GM23338 (cell line): ENCODE measurements around the gene PSMD11. TPM values are rescaled to one million over a fixed set of nuclear protein-coding genes. Genes with fewer than 3 reads are reported as not detected.
A peak's percentile ranks its signal among the peaks of the same experiment; 100 is the strongest.

Source experiments
- ATAC-seq: fragments of 200-7000 bp; cut with Tn5 transposase; 3 replicates; pipeline ENCODE4 v1.9.1; 2020
- DNase-seq: peaks from one replicate; pipeline ENCODE4 v3.0.0-alpha.2; 2015; ENCODE audit warnings: low spot score
- H2AFZ ChIP-seq: fragments of 200-600 bp; sonication (generic); 2 replicates; pipeline ENCODE4 v1.8.0; 2016; ENCODE audit warnings: antibody characterized with exemption, mild to moderate bottlenecking, moderate library complexity
- H3F3A ChIP-seq: fragments of 200-600 bp; sonication (generic); replicated peaks from 2 replicates; pipeline ENCODE4 v1.8.0; 2017; ENCODE audit warnings: antibody characterized with exemption, mixed run types, low read depth
- H3K27ac ChIP-seq: fragments of 200-600 bp; sonication (generic); 2 replicates; pipeline ENCODE4 v1.6.1; 2016; ENCODE audit warnings: low read depth
- H3K27me3 ChIP-seq: fragments of 200-600 bp; sonication (generic); 2 replicates; pipeline ENCODE4 v1.8.0; 2016; ENCODE audit warnings: mild to moderate bottlenecking, mixed run types, moderate library complexity; ENCODE audit not compliant: insufficient read depth
- H3K36me3 ChIP-seq: fragments of 200-600 bp; sonication (generic); 2 replicates; pipeline ENCODE4 v1.8.0; 2016; ENCODE audit warnings: mild to moderate bottlenecking; ENCODE audit not compliant: insufficient read depth
- H3K4me1 ChIP-seq: fragments of 200-600 bp; sonication (generic); 2 replicates; pipeline ENCODE4 v1.8.0; 2016; ENCODE audit warnings: mild to moderate bottlenecking, moderate library complexity; ENCODE audit not compliant: insufficient read depth
- H3K4me2 ChIP-seq: fragments of 200-600 bp; sonication (generic); 2 replicates; pipeline ENCODE4 v1.7.1; 2017; ENCODE audit warnings: mixed run types
- H3K4me3 ChIP-seq: fragments of 200-600 bp; sonication (generic); 2 replicates; pipeline ENCODE4 v1.6.1; 2016; ENCODE audit warnings: mixed run types
- H3K79me2 ChIP-seq: fragments of 200-600 bp; sonication (generic); replicated peaks from 2 replicates; pipeline ENCODE4 v1.8.0; 2017; ENCODE audit warnings: mild to moderate bottlenecking; ENCODE audit not compliant: insufficient read depth
- H3K9me2 ChIP-seq: fragments of 200-600 bp; sonication (generic); 2 replicates; pipeline ENCODE4 v1.8.0; 2017; ENCODE audit not compliant: insufficient read depth
- H4K20me1 ChIP-seq: fragments of 200-600 bp; sonication (generic); replicated peaks from 2 replicates; pipeline ENCODE4 v1.8.0; 2017; ENCODE audit warnings: mild to moderate bottlenecking; ENCODE audit not compliant: insufficient read depth
- H3K27ac Mint-ChIP-seq: 2 replicates; pipeline ENCODE4 v1.8.0; 2020; ENCODE audit warnings: inconsistent platforms, mild to moderate bottlenecking, moderate library complexity, mixed read lengths
- H3K27me3 Mint-ChIP-seq: 3 replicates; pipeline ENCODE4 v1.8.0; 2022; ENCODE audit warnings: low read depth, mild to moderate bottlenecking, moderate library complexity, mixed read lengths, inconsistent platforms; ENCODE audit not compliant: insufficient read depth, poor library complexity
- H3K36me3 Mint-ChIP-seq: 3 replicates; pipeline ENCODE4 v1.8.0; 2021; ENCODE audit warnings: low read depth, mild to moderate bottlenecking, inconsistent platforms, moderate library complexity, mixed read lengths
- H3K4me1 Mint-ChIP-seq: 3 replicates; pipeline ENCODE4 v1.8.0; 2020; ENCODE audit warnings: mild to moderate bottlenecking, inconsistent platforms, mixed read lengths
- H3K4me3 Mint-ChIP-seq: 3 replicates; pipeline ENCODE4 v1.8.0; 2021; ENCODE audit warnings: moderate library complexity, mild to moderate bottlenecking, inconsistent platforms, mixed read lengths
- H3K9me3 Mint-ChIP-seq: 3 replicates; pipeline ENCODE4 v1.8.0; 2020; ENCODE audit warnings: moderate library complexity, mild to moderate bottlenecking, inconsistent platforms, mixed read lengths
- CREB1 ChIP-seq: fragments of 250-450 bp; sonication (Bioruptor Pico); IDR thresholded peaks from 2 replicates; pipeline ENCODE4 v1.5.0; 2020; ENCODE audit warnings: low read depth, mild to moderate bottlenecking, moderate library complexity
- EZH2phosphoT487 ChIP-seq: fragments of 200-600 bp; sonication (generic); IDR thresholded peaks from one replicate; pipeline ENCODE4 v1.8.1; 2018; ENCODE audit warnings: antibody characterized with exemption; ENCODE audit not compliant: unreplicated experiment
- JUNB ChIP-seq: IDR thresholded peaks from one replicate; pipeline ENCODE4 v1.6.1; 2016; ENCODE audit warnings: antibody characterized with exemption; ENCODE audit not compliant: unreplicated experiment
- STAT1 ChIP-seq: IDR thresholded peaks from one replicate; pipeline ENCODE4 v1.6.1; 2016; ENCODE audit warnings: antibody characterized with exemption; ENCODE audit not compliant: unreplicated experiment
- ZNF114 ChIP-seq: fragments of 250-450 bp; sonication (Bioruptor Pico); IDR thresholded peaks from 2 replicates; pipeline ENCODE4 v1.5.0; 2020; ENCODE audit warnings: mild to moderate bottlenecking, moderate library complexity
- ZNF331 ChIP-seq: fragments of 250-450 bp; sonication (Bioruptor Pico); IDR thresholded peaks from 2 replicates; pipeline ENCODE4 v1.5.0; 2020; ENCODE audit warnings: low read depth, mild to moderate bottlenecking, moderate library complexity
- polyA plus RNA-seq: library from polyadenylated mRNA; unstranded; fragments of >200 nt; fragmentation: Nextera tagmentation; extraction: Ambion mirVana; gene quantifications from 2 replicates; pipeline ENCODE4 v1.2.1, GENCODE V29; 2016
- total RNA-seq: library from RNA; depleted of rRNA; stranded (reverse); fragments of >200 nt; shearing (Covaris generic); gene quantifications from 2 replicates; pipeline ENCODE4 v1.2.3, GENCODE V29; 2014
- TF ChIP-seq, protein P1 (sequence below): IDR thresholded peaks from 2 replicates; pipeline ENCODE4 v1.6.1; 2016; ENCODE audit warnings: antibody characterized with exemption
- TF ChIP-seq, protein P2 (sequence below): fragments of 250-450 bp; sonication (Bioruptor Pico); IDR thresholded peaks from 2 replicates; pipeline ENCODE4 v1.5.0; 2020; ENCODE audit warnings: mild to moderate bottlenecking, moderate library complexity
- TF ChIP-seq, protein P3 (sequence below): IDR thresholded peaks from one replicate; pipeline ENCODE4 v1.6.1; 2018; ENCODE audit warnings: antibody characterized with exemption; ENCODE audit not compliant: unreplicated experiment

Gene PSMD11
- total and polyA plus RNA-seq, 2 experiments from 2014 or later: 180 to 360 TPM

DNA sequence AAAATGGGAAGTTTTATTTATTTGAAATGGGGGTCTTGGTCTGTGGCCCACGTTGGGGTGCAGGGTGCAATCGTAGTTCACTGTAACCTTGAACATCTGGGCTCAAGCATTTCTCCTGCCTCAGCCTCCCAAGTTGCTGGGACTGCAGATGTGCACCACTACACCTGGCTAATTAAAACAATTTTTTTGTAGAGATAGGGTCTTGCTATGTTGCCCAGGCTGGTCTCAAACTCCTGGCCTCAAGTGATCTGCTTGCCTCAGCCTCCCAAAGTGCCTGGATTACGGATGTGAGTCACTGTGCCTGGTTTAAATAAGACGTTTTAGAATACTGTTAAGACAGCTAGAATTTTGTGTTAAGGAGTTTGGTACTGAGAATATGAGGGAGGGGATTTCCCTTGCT lies 15.7 kb downstream of the PSMD11 start (continued):
- TF ChIP-seq, protein P1, sequence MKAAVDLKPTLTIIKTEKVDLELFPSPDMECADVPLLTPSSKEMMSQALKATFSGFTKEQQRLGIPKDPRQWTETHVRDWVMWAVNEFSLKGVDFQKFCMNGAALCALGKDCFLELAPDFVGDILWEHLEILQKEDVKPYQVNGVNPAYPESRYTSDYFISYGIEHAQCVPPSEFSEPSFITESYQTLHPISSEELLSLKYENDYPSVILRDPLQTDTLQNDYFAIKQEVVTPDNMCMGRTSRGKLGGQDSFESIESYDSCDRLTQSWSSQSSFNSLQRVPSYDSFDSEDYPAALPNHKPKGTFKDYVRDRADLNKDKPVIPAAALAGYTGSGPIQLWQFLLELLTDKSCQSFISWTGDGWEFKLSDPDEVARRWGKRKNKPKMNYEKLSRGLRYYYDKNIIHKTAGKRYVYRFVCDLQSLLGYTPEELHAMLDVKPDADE: no peak
- no peak for TF ChIP-seq ZNF114 (CRISPR knock-in tag)
- TF ChIP-seq, protein P2, sequence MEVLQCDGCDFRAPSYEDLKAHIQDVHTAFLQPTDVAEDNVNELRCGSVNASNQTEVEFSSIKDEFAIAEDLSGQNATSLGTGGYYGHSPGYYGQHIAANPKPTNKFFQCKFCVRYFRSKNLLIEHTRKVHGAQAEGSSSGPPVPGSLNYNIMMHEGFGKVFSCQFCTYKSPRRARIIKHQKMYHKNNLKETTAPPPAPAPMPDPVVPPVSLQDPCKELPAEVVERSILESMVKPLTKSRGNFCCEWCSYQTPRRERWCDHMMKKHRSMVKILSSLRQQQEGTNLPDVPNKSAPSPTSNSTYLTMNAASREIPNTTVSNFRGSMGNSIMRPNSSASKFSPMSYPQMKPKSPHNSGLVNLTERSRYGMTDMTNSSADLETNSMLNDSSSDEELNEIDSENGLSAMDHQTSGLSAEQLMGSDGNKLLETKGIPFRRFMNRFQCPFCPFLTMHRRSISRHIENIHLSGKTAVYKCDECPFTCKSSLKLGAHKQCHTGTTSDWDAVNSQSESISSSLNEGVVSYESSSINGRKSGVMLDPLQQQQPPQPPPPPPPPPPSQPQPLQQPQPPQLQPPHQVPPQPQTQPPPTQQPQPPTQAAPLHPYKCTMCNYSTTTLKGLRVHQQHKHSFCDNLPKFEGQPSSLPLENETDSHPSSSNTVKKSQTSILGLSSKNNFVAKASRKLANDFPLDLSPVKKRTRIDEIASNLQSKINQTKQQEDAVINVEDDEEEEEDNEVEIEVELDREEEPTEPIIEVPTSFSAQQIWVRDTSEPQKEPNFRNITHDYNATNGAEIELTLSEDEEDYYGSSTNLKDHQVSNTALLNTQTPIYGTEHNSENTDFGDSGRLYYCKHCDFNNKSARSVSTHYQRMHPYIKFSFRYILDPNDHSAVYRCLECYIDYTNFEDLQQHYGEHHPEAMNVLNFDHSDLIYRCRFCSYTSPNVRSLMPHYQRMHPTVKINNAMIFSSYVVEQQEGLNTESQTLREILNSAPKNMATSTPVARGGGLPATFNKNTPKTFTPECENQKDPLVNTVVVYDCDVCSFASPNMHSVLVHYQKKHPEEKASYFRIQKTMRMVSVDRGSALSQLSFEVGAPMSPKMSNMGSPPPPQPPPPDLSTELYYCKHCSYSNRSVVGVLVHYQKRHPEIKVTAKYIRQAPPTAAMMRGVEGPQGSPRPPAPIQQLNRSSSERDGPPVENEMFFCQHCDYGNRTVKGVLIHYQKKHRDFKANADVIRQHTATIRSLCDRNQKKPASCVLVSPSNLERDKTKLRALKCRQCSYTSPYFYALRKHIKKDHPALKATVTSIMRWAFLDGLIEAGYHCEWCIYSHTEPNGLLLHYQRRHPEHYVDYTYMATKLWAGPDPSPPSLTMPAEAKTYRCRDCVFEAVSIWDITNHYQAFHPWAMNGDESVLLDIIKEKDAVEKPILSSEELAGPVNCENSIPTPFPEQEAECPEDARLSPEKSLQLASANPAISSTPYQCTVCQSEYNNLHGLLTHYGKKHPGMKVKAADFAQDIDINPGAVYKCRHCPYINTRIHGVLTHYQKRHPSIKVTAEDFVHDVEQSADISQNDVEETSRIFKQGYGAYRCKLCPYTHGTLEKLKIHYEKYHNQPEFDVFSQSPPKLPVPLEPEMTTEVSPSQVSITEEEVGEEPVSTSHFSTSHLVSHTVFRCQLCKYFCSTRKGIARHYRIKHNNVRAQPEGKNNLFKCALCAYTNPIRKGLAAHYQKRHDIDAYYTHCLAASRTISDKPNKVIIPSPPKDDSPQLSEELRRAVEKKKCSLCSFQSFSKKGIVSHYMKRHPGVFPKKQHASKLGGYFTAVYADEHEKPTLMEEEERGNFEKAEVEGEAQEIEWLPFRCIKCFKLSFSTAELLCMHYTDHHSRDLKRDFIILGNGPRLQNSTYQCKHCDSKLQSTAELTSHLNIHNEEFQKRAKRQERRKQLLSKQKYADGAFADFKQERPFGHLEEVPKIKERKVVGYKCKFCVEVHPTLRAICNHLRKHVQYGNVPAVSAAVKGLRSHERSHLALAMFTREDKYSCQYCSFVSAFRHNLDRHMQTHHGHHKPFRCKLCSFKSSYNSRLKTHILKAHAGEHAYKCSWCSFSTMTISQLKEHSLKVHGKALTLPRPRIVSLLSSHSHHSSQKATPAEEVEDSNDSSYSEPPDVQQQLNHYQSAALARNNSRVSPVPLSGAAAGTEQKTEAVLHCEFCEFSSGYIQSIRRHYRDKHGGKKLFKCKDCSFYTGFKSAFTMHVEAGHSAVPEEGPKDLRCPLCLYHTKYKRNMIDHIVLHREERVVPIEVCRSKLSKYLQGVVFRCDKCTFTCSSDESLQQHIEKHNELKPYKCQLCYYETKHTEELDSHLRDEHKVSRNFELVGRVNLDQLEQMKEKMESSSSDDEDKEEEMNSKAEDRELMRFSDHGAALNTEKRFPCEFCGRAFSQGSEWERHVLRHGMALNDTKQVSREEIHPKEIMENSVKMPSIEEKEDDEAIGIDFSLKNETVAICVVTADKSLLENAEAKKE (CRISPR knock-in tag): no peak
- TF ChIP-seq STAT1: no peak
- TF ChIP-seq JUNB: no peak
- TF ChIP-seq ZNF331 (CRISPR knock-in tag): no peak

DNA sequence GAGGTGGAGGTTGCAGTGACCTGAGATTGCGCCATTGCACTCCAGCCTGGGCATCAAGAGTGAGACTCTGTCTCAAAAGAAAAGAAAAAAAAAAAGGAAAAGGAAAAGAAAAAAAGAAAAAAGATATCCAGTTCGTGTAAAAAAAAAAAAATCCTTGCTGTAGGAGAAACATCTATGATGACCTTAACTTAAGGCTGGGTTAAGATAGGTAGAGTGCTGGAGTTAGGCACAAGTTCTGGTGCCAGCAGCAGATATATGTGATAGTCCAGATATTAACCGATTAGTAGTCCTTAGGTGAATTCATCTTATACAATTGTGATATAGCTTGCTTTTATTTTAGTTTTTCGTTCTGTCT lies 17.2 kb downstream of the PSMD11 start:
- H4K20me1 ChIP-seq: peaks cover 51% of the 10 kb centered on the region
- H3K4me1 ChIP-seq: no peaks in the 10 kb centered on the region
- peaks cover 87% of the 10 kb centered on the region for H3K36me3 Mint-ChIP-seq
- no peak overlapping the region for H3K4me2 ChIP-seq
- peaks cover 21% of the 10 kb centered on the region for H3F3A ChIP-seq
- no peaks in the 10 kb centered on the region for H3K9me3 Mint-ChIP-seq
- no peaks in the 10 kb centered on the region for H3K27me3 ChIP-seq
- no peak overlapping the region for H2AFZ ChIP-seq
- H3K4me3 ChIP-seq: no peak overlapping the region
- DNase-seq: no peak
- no peak overlapping the region for H3K27ac Mint-ChIP-seq
- H3K27me3 Mint-ChIP-seq: no peaks in the 10 kb centered on the region
- H3K9me2 ChIP-seq: no peaks in the 10 kb centered on the region
- no peak for ATAC-seq
- H3K27ac ChIP-seq: peak overlapping the region; percentile 45; the same call in 1 of the 2 replicates
- H3K79me2 ChIP-seq: peaks cover 82% of the 10 kb centered on the region
- TF ChIP-seq, protein P3, sequence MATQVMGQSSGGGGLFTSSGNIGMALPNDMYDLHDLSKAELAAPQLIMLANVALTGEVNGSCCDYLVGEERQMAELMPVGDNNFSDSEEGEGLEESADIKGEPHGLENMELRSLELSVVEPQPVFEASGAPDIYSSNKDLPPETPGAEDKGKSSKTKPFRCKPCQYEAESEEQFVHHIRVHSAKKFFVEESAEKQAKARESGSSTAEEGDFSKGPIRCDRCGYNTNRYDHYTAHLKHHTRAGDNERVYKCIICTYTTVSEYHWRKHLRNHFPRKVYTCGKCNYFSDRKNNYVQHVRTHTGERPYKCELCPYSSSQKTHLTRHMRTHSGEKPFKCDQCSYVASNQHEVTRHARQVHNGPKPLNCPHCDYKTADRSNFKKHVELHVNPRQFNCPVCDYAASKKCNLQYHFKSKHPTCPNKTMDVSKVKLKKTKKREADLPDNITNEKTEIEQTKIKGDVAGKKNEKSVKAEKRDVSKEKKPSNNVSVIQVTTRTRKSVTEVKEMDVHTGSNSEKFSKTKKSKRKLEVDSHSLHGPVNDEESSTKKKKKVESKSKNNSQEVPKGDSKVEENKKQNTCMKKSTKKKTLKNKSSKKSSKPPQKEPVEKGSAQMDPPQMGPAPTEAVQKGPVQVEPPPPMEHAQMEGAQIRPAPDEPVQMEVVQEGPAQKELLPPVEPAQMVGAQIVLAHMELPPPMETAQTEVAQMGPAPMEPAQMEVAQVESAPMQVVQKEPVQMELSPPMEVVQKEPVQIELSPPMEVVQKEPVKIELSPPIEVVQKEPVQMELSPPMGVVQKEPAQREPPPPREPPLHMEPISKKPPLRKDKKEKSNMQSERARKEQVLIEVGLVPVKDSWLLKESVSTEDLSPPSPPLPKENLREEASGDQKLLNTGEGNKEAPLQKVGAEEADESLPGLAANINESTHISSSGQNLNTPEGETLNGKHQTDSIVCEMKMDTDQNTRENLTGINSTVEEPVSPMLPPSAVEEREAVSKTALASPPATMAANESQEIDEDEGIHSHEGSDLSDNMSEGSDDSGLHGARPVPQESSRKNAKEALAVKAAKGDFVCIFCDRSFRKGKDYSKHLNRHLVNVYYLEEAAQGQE: no peak
- TF ChIP-seq STAT1 (no peak), EZH2phosphoT487 (no peak), CREB1 (CRISPR knock-in tag) (no peak), ZNF331 (CRISPR knock-in tag) (no peak)
- TF ChIP-seq, protein P1: no peak
- peaks cover 3% of the 10 kb centered on the region; the same call in 1 of the 3 replicates for H3K4me1 Mint-ChIP-seq
- no peak overlapping the region for H3K4me3 Mint-ChIP-seq
- peaks cover 46% of the 10 kb centered on the region for H3K36me3 ChIP-seq
